ENCODE measurements around the gene LRRC4C. TPM values are rescaled to one million over a fixed set of nuclear protein-coding genes. Genes with fewer than 3 reads are reported as not detected.
A peak's percentile ranks its signal among the peaks of the same experiment; 100 is the strongest.

The LRRC4C gene
- total RNA-seq, 2 donors from 2014 or later = 0.84 to 0.95 TPM

- 90 to 96% methylated on average over 7 to 13 of the region's 13 CpGs for WGBS, 2 experiments (ENCODE audit: insufficient coverage in 1 of 2, insufficient read length in 1 of 2)
- Mint-ChIP-seq H3K9me3 (no peaks in the 10 kb centered on the region), H3K27me3 (ENCODE audit: insufficient read depth) (no peaks in the 10 kb centered on the region), H3K4me3 (no peak overlapping the region), H3K36me3 (ENCODE audit: low read depth) (no peaks in the 10 kb centered on the region), H3K4me1 (peaks cover 29% of the 10 kb centered on the region), H3K27ac (no peak overlapping the region)
- peaks cover 7% of the 10 kb centered on the region for H3K4me1 ChIP-seq (ENCODE audit: control insufficient read depth, insufficient read depth, low read length)
- no peaks in the 10 kb centered on the region for H3K36me3 ChIP-seq (ENCODE audit: control insufficient read depth, insufficient read depth, low read length)
- H3K9ac ChIP-seq (ENCODE audit: extremely low read depth, low read length, poor library complexity, severe bottlenecking) = no peak overlapping the region
- H3K27ac ChIP-seq (ENCODE audit: low read depth, low read length) = peak overlapping the region; percentile 77
- no peak overlapping the region for H3K4me3 ChIP-seq (ENCODE audit: low read length)
- no peak for DNase-seq
- TF ChIP-seq, protein P1, sequence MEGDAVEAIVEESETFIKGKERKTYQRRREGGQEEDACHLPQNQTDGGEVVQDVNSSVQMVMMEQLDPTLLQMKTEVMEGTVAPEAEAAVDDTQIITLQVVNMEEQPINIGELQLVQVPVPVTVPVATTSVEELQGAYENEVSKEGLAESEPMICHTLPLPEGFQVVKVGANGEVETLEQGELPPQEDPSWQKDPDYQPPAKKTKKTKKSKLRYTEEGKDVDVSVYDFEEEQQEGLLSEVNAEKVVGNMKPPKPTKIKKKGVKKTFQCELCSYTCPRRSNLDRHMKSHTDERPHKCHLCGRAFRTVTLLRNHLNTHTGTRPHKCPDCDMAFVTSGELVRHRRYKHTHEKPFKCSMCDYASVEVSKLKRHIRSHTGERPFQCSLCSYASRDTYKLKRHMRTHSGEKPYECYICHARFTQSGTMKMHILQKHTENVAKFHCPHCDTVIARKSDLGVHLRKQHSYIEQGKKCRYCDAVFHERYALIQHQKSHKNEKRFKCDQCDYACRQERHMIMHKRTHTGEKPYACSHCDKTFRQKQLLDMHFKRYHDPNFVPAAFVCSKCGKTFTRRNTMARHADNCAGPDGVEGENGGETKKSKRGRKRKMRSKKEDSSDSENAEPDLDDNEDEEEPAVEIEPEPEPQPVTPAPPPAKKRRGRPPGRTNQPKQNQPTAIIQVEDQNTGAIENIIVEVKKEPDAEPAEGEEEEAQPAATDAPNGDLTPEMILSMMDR (conservative IDR thresholded peaks at IDR 0.05) = no peak
- no peaks in the 10 kb centered on the region for H3K27me3 ChIP-seq (ENCODE audit: control insufficient read depth, insufficient read depth, low read length, poor library complexity, severe bottlenecking)
- no peaks in the 10 kb centered on the region for H3K9me3 ChIP-seq (ENCODE audit: control insufficient read depth, low read length)
Observed at GRCh38 chr11:40186437-40187263, 1272.8 kb downstream of the LRRC4C start.

GRCh38 chr11:40185793-40186192 lies 1273.7 kb downstream of the LRRC4C start:
- H3K9me3 ChIP-seq (ENCODE audit: control insufficient read depth, low read length) = no peaks in the 10 kb centered on the region
- H3K27me3 ChIP-seq (ENCODE audit: control insufficient read depth, insufficient read depth, low read length, poor library complexity, severe bottlenecking) = no peaks in the 10 kb centered on the region
- no peak for DNase-seq
- H3K36me3 ChIP-seq (ENCODE audit: control insufficient read depth, insufficient read depth, low read length) = no peaks in the 10 kb centered on the region
- H3K4me3 ChIP-seq (ENCODE audit: low read length) = no peak overlapping the region
- Mint-ChIP-seq H3K9me3 (no peaks in the 10 kb centered on the region), H3K27me3 (ENCODE audit: insufficient read depth) (peaks cover 2% of the 10 kb centered on the region), H3K4me1 (peaks cover 29% of the 10 kb centered on the region), H3K36me3 (ENCODE audit: low read depth) (no peaks in the 10 kb centered on the region), H3K4me3 (no peak overlapping the region), H3K27ac (no peak overlapping the region)
- no peak overlapping the region for H3K9ac ChIP-seq (ENCODE audit: extremely low read depth, low read length, poor library complexity, severe bottlenecking)
- no peak overlapping the region for H3K27ac ChIP-seq (ENCODE audit: low read depth, low read length)
- TF ChIP-seq, protein P1 (conservative IDR thresholded peaks at IDR 0.05) = no peak
- 73 to 81% methylated on average over 3 to 4 of the region's 4 CpGs for WGBS, 2 experiments (ENCODE audit: insufficient coverage in 1 of 2, insufficient read length in 1 of 2)
- peaks cover 7% of the 10 kb centered on the region for H3K4me1 ChIP-seq (ENCODE audit: control insufficient read depth, insufficient read depth, low read length)

DNA sequence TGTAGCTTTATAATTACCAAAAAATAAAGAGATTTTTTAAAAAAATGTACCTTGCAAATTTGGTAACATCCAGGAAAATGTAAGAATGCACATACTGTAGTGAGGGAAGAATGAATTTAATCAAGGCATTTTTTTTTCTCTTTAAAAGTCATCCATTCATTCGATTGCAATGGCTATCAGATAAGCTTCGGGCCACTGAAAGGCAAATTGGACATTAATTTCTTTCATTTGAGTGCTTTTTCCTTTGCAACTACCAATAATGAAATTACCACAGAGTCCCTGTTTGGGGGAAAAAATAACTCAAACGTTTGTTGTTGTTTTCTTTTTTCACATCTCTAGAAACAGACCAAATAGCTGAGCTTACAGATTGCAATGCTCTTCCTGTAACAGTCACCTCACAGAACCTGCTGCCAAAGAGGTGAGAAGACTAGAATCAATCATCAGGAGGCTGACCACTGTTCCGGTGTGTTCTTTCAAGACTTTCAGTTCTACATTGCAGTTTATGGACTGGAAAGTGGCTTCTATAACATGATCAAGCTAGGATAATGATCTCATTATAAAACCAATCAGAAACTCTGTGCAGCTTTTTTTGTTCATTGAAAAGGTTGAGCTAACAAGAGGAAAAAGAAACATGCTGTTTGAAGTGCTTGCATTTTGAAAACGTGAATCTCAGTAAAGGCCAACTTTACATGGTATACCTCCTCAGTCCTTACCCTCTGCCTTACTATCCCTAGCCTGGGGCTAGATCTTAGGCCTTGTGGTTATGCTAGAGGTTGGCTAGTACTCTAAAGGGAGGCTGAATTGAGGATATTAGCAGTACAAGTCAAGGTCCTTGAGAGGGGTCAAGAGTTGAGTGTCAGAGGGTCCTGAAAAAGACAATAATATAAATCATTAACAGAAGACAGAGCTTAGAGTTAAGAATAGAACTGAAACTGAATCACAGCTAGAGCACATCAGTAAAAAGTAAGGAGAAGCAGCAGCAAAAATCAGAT lies 1276.1 kb downstream of the LRRC4C start:
- no peak for DNase-seq
- Histone ChIP-seq H3K4me1 (ENCODE audit: control insufficient read depth, insufficient read depth, low read length) (peaks cover 7% of the 10 kb centered on the region), H3K9ac (ENCODE audit: extremely low read depth, low read length, poor library complexity, severe bottlenecking) (no peak overlapping the region), H3K27me3 (ENCODE audit: control insufficient read depth, insufficient read depth, low read length, poor library complexity, severe bottlenecking) (no peaks in the 10 kb centered on the region), H3K36me3 (ENCODE audit: control insufficient read depth, insufficient read depth, low read length) (no peaks in the 10 kb centered on the region), H3K4me3 (ENCODE audit: low read length) (no peak overlapping the region), H3K9me3 (ENCODE audit: control insufficient read depth, low read length) (no peaks in the 10 kb centered on the region), H3K27ac (ENCODE audit: low read depth, low read length) (no peak overlapping the region)
- H3K27me3 Mint-ChIP-seq (ENCODE audit: insufficient read depth) = peaks cover 4% of the 10 kb centered on the region
- H3K9me3 Mint-ChIP-seq = no peaks in the 10 kb centered on the region
- TF ChIP-seq, protein P1 (conservative IDR thresholded peaks at IDR 0.05) = no peak
- 78 to 92% methylated on average over 3 to 5 of the region's 5 CpGs for WGBS, 2 experiments (ENCODE audit: insufficient coverage in 1 of 2, insufficient read length in 1 of 2)
- peaks cover 29% of the 10 kb centered on the region for H3K4me1 Mint-ChIP-seq
- no peak overlapping the region for H3K27ac Mint-ChIP-seq
- no peaks in the 10 kb centered on the region for H3K36me3 Mint-ChIP-seq (ENCODE audit: low read depth)
- no peak overlapping the region for H3K4me3 Mint-ChIP-seq

Measured in endodermal cell (in vitro differentiated cells).